ENCODE measurements around the gene MROH2A. TPM values are rescaled to one million over a fixed set of nuclear protein-coding genes. Genes with fewer than 3 reads are reported as not detected.

MROH2A gene
- total and polyA plus RNA-seq, 2 experiments from 2014 or later, result 0.12 TPM; not detected in 1

GRCh38 chr2:233844836-233845235 is 66.7 kb downstream of the MROH2A start:
- Histone ChIP-seq H3K9me3 (ENCODE audit: low read depth) (no peaks in the 10 kb centered on the region), H3K4me3 (no peak overlapping the region), H3K27me3 (no peaks in the 10 kb centered on the region), H3K4me1 (ENCODE audit: low read depth) (peaks cover 21% of the 10 kb centered on the region), H3K27ac (no peak overlapping the region), H3K36me3 (peaks cover 30% of the 10 kb centered on the region)
- DNase-seq (ENCODE audit: low read depth in 1 of 2, low spot score in 1 of 2), result no peak
- TF ChIP-seq CTCF (IDR thresholded peaks at IDR 0.05; ENCODE audit: low read depth, low read length), result no peak

- H3K27me3 ChIP-seq, result no peaks in the 10 kb centered on the region
Measured at GRCh38 chr2:233845301-233846060, 67.4 kb downstream of the MROH2A start.

GRCh38 chr2:233846387-233847247 is 68.5 kb downstream of the MROH2A start:
- peak in 1 of 2 donors; percentile 28 for DNase-seq (ENCODE audit: low read depth in 1 of 2, low spot score in 1 of 2)
- no peaks in the 10 kb centered on the region for H3K27me3 ChIP-seq
- peaks cover 16% of the 10 kb centered on the region for H3K36me3 ChIP-seq
- H3K4me3 ChIP-seq, result no peak overlapping the region
- peak overlapping the region; percentile 39 for H3K27ac ChIP-seq
- TF ChIP-seq CTCF (IDR thresholded peaks at IDR 0.05; ENCODE audit: low read depth, low read length), result no peak
- peaks cover 34% of the 10 kb centered on the region for H3K4me1 ChIP-seq (ENCODE audit: low read depth)
- no peaks in the 10 kb centered on the region for H3K9me3 ChIP-seq (ENCODE audit: low read depth)

More at GRCh38 chr2:233845301-233846060, 67.4 kb downstream of the MROH2A start:
- DNase-seq (ENCODE audit: low read depth in 1 of 2, low spot score in 1 of 2), result no peak
- TF ChIP-seq CTCF (IDR thresholded peaks at IDR 0.05; ENCODE audit: low read depth, low read length), result no peak
- Histone ChIP-seq H3K27ac (peak overlapping the region; percentile 56), H3K9me3 (ENCODE audit: low read depth) (no peaks in the 10 kb centered on the region), H3K4me1 (ENCODE audit: low read depth) (peaks cover 27% of the 10 kb centered on the region), H3K4me3 (no peak overlapping the region), H3K36me3 (peaks cover 24% of the 10 kb centered on the region)

GRCh38 chr2:233847248-233847898 is 69.2 kb downstream of the MROH2A start:
- peaks cover 34% of the 10 kb centered on the region for H3K4me1 ChIP-seq (ENCODE audit: low read depth)
- no peak for TF ChIP-seq CTCF (IDR thresholded peaks at IDR 0.05; ENCODE audit: low read depth, low read length)
- no peak for DNase-seq (ENCODE audit: low read depth in 1 of 2, low spot score in 1 of 2)
- H3K9me3 ChIP-seq (ENCODE audit: low read depth), result no peaks in the 10 kb centered on the region
- H3K4me3 ChIP-seq, result no peak overlapping the region
- no peaks in the 10 kb centered on the region for H3K27me3 ChIP-seq
- peaks cover 10% of the 10 kb centered on the region for H3K36me3 ChIP-seq
- H3K27ac ChIP-seq, result peak overlapping the region; percentile 39

GRCh38 chr2:233848276-233848675 is 70.1 kb downstream of the MROH2A start:
- no peaks in the 10 kb centered on the region for H3K27me3 ChIP-seq
- no peak for DNase-seq (ENCODE audit: low read depth in 1 of 2, low spot score in 1 of 2)
- peaks cover 34% of the 10 kb centered on the region for H3K4me1 ChIP-seq (ENCODE audit: low read depth)
- TF ChIP-seq CTCF (IDR thresholded peaks at IDR 0.05; ENCODE audit: low read depth, low read length), result no peak
- H3K9me3 ChIP-seq (ENCODE audit: low read depth), result no peaks in the 10 kb centered on the region
- peak overlapping the region; percentile 39 for H3K27ac ChIP-seq
- H3K4me3 ChIP-seq, result no peak overlapping the region
- H3K36me3 ChIP-seq, result peaks cover 9% of the 10 kb centered on the region

Data from cardiac muscle cell (in vitro differentiated cells and primary cell).